ENCODE data around the gene ST3GAL4. TPM values are rescaled to one million over a fixed set of nuclear protein-coding genes. Genes with fewer than 3 reads are reported as not detected.

Gene ST3GAL4
- total and polyA plus RNA-seq, 8 donors, result 9.9 to 31.0 (median 15.7) TPM; not detected in 1

DNA sequence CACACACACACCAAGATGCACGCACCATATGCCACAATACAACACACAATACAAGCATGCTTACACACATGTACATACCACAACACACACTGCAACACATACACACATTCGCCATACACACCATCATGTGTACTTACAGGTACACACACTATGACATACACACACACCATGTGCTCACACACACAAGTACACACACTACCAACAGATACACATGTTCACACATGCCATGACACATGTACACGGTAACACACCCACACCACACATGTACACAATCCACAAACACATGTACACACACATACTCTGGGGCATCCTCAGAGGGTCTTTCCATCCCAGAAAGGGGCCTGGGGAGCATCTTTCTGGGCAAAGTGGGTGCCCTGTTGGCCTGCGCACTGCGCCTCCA lies 82.2 kb downstream of the ST3GAL4 start:
- no peaks in the 10 kb centered on the region for H3K36me3 ChIP-seq
- H3K27ac ChIP-seq, result no peak overlapping the region
- TF ChIP-seq POLR2A (IDR thresholded peaks at IDR 0.05), result no peak
- TF ChIP-seq POLR2AphosphoS5 (IDR thresholded peaks at IDR 0.05), result no peak
- TF ChIP-seq EP300 (IDR thresholded peaks at IDR 0.05), result no peak
- TF ChIP-seq, protein P1, sequence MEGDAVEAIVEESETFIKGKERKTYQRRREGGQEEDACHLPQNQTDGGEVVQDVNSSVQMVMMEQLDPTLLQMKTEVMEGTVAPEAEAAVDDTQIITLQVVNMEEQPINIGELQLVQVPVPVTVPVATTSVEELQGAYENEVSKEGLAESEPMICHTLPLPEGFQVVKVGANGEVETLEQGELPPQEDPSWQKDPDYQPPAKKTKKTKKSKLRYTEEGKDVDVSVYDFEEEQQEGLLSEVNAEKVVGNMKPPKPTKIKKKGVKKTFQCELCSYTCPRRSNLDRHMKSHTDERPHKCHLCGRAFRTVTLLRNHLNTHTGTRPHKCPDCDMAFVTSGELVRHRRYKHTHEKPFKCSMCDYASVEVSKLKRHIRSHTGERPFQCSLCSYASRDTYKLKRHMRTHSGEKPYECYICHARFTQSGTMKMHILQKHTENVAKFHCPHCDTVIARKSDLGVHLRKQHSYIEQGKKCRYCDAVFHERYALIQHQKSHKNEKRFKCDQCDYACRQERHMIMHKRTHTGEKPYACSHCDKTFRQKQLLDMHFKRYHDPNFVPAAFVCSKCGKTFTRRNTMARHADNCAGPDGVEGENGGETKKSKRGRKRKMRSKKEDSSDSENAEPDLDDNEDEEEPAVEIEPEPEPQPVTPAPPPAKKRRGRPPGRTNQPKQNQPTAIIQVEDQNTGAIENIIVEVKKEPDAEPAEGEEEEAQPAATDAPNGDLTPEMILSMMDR (IDR thresholded peaks at IDR 0.05), result no peak
- no peak overlapping the region for H3K4me3 ChIP-seq
- peaks cover 0 to 19% (median 0%) of the 10 kb centered on the region in 3 donors for H3K27me3 ChIP-seq
- no peaks in the 10 kb centered on the region for H3K9me3 ChIP-seq
- 94 to 97% (median 96%) methylated on average over 4 to 5 of the region's 5 CpGs for WGBS, 5 donors
- DNase-seq, result no peak
- intact Hi-C loops (cut with DNase I; ENCODE audit: low total_unique reads), result loop anchor here (10.0 kb wide), 1 partner anchor 907 kb away; no protein-coding TSS in a partner anchor
- peaks cover 0 to 11% (median 7%) of the 10 kb centered on the region in 4 donors for H3K4me1 ChIP-seq

DNA sequence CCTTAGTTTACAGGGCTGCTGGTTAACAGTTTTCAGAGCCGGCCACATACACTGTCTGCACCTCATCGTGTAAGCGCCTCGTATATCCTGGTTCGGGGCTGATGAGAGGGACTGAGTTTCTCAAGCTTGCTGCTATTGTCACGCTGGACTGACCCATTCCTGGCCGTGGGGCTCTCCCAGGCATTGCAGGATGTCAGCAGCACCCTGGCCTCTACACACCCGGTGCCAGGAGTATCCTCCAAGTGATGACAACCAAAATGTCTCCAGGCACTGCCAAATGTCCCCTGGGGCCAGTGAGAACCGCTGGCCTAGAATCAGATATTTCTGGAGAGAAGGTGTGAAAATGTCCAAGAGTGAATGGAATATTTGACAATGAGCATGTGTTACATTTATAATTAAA lies 82.8 kb downstream of the ST3GAL4 start:
- Histone ChIP-seq H3K27ac (no peak overlapping the region), H3K4me3 (no peak overlapping the region), H3K36me3 (no peaks in the 10 kb centered on the region), H3K9me3 (no peaks in the 10 kb centered on the region), H3K4me1 (peaks cover 0 to 11% (median 7%) of the 10 kb centered on the region in 4 donors), H3K27me3 (peaks cover 0 to 24% (median 0%) of the 10 kb centered on the region in 3 donors)
- 76 to 80% (median 79%) methylated on average over 9 of the region's 9 CpGs for WGBS, 5 donors
- no peak for DNase-seq
- TF ChIP-seq, protein P1 (IDR thresholded peaks at IDR 0.05), result no peak
- TF ChIP-seq POLR2AphosphoS5 (IDR thresholded peaks at IDR 0.05) (no peak), EP300 (IDR thresholded peaks at IDR 0.05) (no peak), POLR2A (IDR thresholded peaks at IDR 0.05) (no peak)
- intact Hi-C loops (cut with DNase I; ENCODE audit: low total_unique reads), result loop anchor here (10.0 kb wide), 1 partner anchor 907 kb away; no protein-coding TSS in a partner anchor

DNA sequence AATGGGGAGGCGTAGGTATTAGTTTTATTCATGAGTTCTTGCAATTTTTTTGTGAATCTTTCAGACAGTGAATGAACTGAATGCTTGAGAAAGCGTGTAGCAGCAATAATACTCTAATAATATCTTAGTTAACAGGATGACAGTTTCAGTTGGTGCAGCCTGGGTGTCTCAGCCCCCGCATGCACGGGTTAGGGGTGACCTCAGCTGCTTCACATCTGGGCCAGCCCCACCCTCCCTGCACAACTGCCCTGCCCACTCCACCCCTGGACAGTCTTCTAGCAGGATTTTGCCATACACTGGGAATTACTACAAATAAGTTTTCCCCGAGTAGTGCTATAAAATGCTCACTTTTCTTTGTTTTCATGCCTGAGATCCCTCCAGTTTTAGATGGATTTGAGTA lies 83.2 kb downstream of the ST3GAL4 start:
- H3K27ac ChIP-seq, result no peak overlapping the region
- DNase-seq, result no peak
- H3K4me1 ChIP-seq, result peaks cover 0 to 11% (median 7%) of the 10 kb centered on the region in 4 donors
- intact Hi-C loops (cut with DNase I; ENCODE audit: low total_unique reads), result loop anchor here (10.0 kb wide), 1 partner anchor 906 kb away; no protein-coding TSS in a partner anchor
- no peaks in the 10 kb centered on the region for H3K36me3 ChIP-seq
- no peaks in the 10 kb centered on the region for H3K9me3 ChIP-seq
- TF ChIP-seq EP300 (IDR thresholded peaks at IDR 0.05) (no peak), POLR2A (IDR thresholded peaks at IDR 0.05) (no peak), POLR2AphosphoS5 (IDR thresholded peaks at IDR 0.05) (no peak)
- TF ChIP-seq, protein P1 (IDR thresholded peaks at IDR 0.05), result no peak
- WGBS, 5 donors, result 48 to 72% (median 51%) methylated on average over 5 of the region's 5 CpGs
- H3K4me3 ChIP-seq, result no peak overlapping the region
- peaks cover 0 to 28% (median 0%) of the 10 kb centered on the region in 3 donors for H3K27me3 ChIP-seq

DNA sequence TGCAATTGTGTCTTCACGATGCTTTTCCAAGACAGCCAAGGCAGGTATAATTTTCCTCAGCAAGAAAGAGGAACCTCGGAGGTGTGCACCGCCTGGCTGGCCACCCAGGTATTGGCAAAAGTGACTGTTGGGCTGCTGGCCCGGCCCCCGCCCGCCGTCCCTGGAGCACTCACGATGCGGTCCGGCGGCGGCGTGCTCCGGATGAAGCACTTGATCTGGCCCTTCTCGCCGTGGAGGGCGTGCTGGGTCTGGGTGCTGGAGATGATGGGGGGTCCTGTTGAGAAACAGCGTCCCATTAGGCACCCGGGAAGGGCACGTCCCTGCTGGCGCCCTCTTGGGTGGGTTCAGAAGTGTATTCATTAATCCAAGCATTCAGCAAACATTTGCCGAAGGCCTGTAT lies 84.8 kb downstream of the ST3GAL4 start:
- H3K27me3 ChIP-seq, result peaks cover 0 to 38% (median 0%) of the 10 kb centered on the region in 3 donors
- DNase-seq, result no peak
- 38 to 60% (median 47%) methylated on average over 4 to 22 of the region's 22 CpGs for WGBS, 5 donors
- TF ChIP-seq EP300 (IDR thresholded peaks at IDR 0.05) (no peak), POLR2AphosphoS5 (IDR thresholded peaks at IDR 0.05) (no peak), POLR2A (IDR thresholded peaks at IDR 0.05) (no peak)
- TF ChIP-seq, protein P1 (IDR thresholded peaks at IDR 0.05), result no peak
- no peak overlapping the region for H3K4me3 ChIP-seq
- intact Hi-C loops (cut with DNase I; ENCODE audit: low total_unique reads), result loop anchor here (5.0 kb wide), 1 partner anchor 552 kb away; no protein-coding TSS in a partner anchor
- peaks cover 0 to 11% (median 7%) of the 10 kb centered on the region in 4 donors for H3K4me1 ChIP-seq
- H3K27ac ChIP-seq, result no peak overlapping the region
- no peaks in the 10 kb centered on the region for H3K36me3 ChIP-seq
- H3K9me3 ChIP-seq, result no peaks in the 10 kb centered on the region
